SIG-M5 (cell line): ENCODE results near the gene TCP1.
"Not testable (repeated sequence)": the region's sequence is repeated elsewhere in the genome, so short reads cannot be mapped to it uniquely, and the experiment has no call there.

ENCODE experiments used
- DNase-seq: peaks from one replicate; lab custom pipeline; 2025; lab: John Stamatoyannopoulos, UW

The TCP1 gene

DNA sequence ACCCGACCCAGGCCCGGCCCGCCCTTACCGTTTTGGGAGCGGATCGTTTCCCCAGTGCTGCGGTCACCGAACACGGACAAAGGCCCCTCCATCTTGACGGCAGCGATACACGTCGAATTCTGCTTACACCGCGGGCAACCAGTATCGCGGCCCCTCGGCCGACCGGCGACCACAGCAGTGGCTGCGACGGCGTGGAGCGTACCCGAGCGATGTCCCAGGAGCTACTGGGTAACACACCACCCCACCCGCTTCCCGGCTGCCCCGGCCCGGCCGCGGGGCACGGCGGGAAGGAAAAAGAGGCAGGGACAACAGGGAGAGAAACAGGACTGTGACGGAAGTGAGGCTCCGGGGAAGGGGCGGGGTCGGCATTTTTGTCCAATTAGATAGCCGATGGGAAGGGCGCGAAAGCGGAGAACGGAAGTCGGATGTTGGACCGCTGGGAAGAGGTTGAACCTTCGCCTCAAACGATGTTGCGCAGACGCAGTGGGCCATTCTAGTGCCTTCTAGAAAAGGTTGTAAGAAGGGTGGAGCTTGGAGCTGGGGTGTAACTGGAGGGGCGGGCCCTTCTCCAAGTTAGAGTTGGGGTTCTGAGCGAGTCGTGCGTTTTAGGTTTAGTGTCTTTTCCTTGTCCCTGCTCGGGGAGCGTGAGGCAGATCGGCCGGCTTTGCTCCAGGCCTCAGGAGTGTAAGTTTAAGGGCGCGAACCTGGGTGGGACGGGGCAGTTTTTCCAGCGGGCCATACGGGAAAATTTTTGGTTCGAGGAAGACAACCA is at the start of gene TCP1:
Gene TCP1 (minus strand): TSS at position 226 of the 772 bp plus-strand sequence. CDS start 134 bp downstream, at position 92.
- DNase-seq: peak; percentile 95

DNA sequence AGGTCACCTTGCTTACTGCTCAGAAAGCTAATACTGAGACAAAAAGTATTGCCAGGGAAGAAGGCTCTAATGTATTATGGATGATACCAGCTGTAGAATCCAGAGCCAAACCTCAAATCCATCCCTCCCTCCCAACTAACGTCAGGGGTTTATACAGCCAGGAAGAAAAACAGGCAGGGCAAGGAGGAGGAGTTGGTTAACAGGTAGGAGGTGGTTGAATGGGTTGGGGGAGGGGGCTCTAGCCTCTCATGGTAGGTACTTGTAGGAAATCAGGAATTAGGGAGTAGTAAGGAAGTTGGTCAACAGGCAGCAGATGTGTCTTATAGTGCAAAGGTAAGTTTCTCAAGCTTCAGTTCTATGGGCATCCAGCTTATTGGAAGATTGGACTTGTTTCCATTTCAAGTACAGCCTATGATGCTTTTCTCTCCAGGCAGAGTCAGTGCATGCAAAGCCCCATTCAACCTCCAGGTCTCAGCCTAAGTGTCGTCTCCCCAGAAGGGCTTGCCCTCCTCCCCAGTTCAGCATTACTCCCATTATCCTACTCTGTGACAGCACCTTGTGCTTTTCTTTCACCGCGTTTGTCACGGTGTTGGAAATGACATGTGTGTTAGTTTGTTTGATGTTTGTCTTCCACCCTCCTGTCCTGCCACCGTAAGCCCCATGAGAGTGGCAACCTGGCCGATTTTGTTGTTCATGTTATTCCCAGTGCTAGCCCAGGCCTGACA is 48.8 kb upstream of the TCP1 start:
- DNase-seq: no peak

DNA sequence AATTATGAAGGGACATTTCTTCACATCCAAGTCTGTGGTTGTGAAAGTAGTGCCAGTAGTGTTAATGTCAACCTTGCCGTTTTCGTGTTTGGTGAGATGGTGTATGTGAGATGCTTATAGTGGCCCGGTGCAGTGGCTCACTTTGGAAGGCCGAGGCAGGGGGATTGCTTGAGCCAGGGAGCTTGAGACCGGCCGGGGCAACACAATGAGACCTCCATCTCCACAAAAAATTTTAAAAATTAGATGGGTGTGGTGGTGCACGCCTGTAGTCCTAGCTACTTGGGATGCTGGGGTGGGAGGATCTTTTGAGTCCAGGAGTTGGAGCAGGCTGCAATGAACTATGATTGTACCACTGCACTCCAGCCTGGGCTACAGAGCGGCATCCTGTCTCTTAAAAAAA is 48.1 kb upstream of the TCP1 start:
- no peak for DNase-seq

DNA sequence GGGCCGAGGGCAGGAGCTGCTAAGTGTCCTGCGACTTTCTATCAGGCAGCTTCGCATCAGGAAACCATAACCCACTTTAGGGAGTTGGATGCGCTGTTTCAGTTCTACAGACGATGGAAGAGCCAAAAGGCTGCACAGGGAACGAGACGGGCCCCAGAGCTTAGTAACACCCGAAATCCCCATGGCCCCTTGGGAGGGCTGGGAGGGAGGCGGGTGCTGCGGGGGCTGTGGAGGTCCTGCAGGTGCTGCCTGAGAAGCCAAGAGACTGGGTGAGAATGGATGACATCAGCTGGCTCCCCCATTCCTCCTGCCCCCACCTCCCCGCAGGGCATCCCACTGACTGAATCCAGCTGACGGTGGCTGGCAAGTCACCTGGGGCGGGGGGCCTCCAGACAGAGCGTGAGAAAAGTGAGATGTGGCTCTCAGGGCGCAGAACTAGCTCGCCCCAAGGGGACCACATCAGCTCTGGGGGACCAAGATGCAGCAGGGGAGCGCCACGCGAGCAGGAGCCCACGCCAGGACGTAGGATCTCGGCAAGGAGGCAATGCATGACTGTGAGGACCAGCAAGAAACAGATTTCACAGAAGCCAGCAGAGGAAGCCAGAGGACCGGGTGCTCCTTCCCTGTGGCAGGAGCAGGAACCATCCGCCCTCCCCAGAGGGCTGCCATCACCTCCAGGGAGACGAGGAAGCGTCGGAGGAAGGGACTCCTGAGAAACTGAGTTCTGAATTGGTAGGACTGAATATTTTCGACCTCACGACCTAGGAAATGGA is 47.5 kb upstream of the TCP1 start:
- DNase-seq: no peak

DNA sequence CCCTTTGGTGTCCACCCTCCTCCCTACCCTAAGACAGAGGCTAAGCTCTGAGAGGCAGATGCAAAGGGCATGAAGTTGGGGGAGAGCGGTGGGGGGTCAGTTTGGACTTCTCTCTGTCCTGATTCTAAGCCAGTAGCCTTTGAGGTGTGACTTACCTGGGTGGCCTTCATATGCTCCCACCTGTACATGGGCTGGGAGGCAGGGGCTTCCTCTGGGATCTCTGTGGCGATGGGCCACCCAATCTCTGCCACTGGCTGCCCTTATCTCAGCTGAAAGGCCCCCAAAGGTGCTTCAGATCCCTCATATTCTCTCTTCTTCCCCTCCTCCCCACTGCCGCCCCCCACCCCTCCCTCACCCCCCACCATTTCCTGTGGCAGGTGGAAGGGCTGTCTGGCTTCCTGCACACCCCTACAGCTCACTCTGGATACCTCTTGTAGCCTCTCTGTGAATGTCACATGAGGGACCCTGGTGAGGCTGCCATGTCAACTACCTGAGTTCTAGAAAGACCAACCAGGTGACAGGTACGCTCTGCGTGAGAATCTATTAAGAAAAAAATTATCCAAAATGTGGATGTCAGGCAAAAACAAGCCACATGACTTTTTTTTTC is 44.7 kb upstream of the TCP1 start:
- no peak for DNase-seq

DNA sequence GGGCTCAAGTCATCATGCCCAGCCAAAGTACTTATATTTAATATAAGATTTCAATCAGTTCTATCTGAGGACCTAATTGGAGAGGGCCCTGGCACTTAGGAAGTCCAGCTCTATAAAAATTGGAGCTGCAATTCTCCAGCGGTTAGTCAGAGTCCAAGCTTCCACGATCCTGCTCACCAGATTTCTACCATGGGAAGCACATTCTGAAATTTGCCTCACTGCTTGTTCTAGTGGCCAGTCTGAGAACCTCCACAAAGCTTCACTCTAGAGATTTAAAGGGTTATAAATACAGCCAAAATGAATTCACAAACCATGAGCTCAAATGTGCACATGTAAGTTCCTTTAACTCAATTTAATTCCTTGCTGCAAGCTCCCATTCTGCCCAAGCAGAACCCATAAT is 44.2 kb upstream of the TCP1 start:
- no peak for DNase-seq

DNA sequence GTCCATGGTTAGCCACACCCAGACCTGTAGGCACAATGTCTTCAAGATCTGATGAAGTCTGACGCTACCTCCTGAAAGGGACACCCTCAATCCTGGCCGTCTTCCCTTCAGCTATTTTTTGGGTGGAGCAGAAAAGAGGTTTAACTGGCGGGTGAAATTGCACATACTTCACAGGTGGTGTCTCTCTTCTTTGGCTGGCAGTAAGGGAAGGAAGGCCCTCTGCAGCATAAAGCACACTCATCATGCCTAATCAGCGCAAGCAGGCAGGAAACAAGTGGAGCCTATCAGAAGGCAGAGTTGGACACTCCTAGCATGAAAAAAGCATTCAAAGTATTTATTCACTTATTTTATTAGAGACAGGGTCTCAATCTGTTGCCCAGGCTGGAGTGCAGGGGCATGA is 43.5 kb upstream of the TCP1 start:
- DNase-seq: no peak

DNA sequence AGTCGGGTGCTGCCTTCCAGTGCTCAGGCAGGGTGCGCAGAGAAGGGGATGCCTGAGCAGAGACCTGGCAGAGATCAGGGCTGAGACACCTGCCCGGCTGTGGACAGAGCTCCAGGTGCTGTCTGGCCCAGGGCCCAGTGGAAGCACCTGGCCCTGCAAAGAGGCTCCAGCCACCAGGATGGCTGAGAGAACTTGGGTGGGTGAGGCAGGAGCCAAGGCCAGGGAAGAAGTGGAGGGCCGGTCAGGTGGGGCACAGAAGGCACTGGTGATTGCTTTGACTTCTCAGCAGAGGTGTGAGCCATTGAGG is 41.9 kb upstream of the TCP1 start:
- no peak for DNase-seq

DNA sequence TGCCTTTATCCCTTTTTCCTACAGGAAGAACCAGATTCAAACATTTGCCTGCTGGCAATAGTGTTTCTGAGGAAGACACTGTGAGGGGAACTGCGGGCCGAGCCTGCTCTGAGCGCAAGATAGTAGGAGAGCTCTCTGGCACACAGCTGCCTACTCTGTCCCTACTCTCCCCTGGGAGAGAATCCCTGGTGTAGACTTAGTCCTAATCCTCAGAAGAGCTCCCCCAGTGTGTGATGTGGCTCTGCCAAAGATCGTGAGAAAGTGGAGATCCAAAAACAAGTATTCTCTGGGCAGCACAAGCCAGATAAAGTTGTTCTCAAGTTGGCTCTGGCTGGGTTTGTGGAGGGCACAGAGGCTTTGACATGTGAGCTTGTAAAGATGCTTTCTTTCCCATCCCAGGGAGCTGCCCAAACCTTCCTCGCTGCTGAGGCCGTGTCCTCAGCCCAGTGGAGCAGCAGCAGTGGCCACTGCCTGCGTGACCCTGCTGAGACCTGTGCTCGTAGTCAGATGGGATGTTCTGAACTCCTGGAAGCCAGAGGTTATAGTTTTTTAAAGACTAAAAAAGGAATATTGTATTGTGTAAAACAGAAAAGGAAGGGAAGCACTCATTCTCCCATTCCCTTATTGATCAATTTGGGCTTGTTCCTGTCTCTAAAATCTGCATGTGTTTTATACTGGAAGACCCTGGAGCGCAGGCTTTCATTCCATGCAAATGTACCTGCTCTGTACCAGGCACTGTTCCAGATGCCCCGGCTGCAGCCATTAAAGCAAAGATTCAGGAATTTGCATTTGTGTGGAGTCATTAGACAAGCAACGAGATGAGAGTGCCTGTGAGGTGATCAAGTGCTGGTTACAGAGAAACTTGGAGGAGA is 41.3 kb upstream of the TCP1 start:
- DNase-seq: no peak

DNA sequence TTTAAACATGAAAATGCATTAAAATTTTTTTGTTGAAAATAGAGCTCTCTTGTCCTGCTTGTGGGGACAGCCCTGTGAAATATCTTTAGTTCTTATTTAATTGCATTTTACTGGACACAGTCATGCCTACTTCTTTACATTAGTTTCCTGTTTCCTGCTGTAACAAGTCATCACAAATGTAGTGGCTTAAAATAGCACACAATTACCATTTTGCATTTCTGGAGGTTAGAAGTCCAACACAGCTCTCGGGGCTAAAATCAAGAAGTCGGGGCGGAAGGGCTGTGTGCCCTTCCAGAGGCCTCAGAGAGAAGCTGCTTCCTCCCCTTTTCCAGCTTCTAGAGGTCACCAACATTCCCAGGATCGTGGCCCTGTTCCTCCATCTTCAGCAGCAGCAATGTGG is 40.1 kb upstream of the TCP1 start:
- DNase-seq: peak; percentile 45

DNA sequence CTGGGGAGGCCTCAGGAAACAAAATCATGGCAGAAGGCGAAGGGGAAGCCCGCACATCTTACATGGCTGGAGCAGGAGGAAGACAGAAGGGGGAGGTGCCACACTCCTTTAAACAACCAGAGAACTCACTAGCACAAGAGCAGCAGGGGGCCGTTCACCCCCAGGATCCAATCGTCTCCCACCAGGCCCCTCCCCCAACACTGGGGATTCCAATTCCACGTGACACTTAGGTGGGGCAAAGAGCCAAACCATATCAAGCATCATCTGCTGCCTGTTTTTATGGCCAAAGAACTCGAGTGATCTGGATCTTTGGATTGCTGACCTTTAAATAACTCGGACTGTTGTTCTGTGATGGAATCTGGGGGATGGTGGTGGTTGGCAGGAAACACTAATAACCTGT is 38.7 kb upstream of the TCP1 start:
- no peak for DNase-seq

DNA sequence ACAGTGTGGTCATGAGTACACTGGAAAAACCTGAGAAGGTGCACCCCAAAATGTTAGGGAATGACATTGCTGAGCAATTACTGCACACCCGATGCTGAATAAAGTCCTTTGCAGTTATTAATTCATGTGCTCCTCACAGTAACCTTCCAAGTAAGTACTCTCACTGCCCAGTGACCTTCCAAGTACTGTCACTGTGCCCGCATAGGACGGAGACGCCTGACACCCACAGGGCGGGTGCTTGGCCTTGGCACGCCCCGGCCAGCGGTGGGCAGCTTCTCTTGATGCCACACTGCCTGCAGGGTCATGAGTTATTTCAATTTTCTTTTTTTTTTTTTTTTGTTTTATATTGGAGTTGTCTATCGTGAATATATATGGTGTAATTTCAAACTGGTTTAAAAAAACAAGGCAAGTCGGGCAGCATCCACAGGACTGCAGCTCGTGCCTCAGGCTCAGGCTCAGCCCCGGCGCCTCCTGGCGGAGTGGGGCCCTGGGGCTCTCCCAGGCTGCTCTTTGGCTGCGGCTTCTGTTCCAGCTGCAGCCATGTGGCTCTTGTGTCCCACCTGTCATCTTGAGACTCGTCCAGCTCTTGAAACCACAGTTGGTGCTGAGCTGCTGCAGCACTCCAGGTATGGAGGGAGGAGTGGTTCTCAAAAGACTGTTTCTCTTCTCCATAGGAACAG is 37.7 kb upstream of the TCP1 start:
- DNase-seq: no peak

DNA sequence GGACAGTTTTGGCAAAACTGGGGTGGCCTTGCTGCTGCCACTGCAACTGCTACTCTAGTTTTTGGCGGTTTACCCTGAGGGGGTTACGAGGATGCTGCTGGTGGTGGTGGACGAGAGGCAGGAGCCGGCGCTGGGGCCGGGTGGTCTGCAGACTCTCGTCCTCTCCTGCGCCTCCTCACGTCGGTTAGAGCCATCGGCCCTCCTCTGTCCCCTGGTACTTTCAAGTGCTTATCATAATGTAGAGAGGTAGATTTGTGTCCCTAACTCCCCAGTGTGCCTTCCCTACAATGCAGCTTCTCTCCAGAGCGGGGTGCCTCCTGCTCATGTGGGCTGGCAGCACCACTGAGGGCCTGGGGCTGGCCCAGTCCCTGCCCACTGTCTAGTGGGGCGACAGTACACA is 36.6 kb upstream of the TCP1 start:
- no peak for DNase-seq

DNA sequence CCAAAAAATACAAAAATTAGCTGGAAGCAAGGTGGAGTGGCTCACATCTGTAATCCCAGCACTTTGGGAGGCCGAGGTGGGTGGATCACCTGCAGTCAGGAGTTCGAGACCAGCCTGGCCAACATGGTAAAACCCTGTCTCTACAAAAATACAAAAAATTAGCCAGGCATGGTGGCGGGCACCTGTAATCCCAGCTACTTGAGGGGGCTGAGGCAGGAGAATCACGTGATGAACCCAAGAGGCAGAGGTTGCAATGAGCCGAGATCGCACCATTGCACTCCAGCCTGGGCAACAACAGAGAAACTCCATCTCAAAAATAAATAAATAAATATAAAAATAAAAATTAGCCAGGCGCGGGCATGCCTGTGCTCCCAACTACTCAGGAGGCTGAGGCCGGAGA is 35.3 kb upstream of the TCP1 start:
- not testable (repeated sequence) for DNase-seq

DNA sequence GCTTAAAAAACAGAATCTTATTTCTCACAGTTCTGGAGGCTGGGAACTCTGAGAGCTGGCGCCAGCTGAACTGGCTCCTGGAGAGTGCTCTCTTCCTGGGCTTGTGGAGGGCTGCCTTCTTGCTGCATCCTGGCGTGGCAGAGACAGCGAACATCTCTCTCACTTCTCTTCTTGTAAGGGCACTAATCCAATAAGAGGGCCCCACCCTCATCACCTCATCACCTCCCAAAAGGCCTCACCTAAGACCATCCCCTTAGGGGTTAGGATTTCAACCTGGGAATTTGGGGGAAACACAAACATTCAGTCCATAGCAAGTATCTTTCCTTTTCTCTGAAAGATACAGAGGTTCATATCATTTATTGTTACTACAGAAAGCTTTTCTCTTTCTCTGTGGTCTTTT is 34.6 kb upstream of the TCP1 start:
- no peak for DNase-seq

DNA sequence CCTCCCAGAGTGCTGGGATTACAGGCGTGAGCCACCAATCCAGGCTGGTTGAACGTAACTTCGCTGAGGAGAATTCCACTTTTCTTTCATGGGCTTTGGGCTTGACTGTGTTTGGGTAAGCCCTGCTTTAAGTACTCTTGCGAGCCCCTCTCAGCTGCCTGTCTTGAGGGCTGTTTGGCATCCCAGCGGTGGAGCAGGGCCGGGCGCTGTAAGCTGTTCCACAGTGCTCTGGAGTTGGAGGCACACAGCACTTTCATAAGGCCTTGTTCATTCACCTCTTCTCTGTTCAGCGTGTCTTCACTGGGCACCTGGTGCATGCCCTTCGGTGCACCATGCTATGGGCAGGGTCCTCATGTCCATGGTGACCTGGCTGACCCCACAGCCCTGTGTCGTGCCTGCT is 32.3 kb upstream of the TCP1 start:
- no peak for DNase-seq

DNA sequence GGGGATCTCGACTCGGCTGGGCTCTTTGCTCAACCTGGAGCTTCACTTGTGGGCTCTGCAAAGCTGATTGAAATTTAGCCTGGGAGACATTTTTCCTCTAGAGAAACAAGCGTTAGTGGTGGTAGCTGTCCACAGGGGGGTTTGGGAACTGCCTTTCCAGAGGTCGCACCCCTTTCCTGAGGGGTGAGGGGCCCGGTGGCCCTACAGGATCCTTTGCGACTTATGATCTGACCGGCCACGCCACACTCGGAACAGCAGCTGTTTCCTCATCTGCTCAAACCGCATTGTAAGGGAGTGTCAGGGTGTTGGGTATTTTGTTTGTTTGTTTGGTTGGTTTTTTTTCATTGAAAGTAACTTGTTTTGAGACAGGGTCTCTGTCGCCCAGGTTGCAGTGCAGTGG is 31.7 kb upstream of the TCP1 start:
- no peak for DNase-seq

DNA sequence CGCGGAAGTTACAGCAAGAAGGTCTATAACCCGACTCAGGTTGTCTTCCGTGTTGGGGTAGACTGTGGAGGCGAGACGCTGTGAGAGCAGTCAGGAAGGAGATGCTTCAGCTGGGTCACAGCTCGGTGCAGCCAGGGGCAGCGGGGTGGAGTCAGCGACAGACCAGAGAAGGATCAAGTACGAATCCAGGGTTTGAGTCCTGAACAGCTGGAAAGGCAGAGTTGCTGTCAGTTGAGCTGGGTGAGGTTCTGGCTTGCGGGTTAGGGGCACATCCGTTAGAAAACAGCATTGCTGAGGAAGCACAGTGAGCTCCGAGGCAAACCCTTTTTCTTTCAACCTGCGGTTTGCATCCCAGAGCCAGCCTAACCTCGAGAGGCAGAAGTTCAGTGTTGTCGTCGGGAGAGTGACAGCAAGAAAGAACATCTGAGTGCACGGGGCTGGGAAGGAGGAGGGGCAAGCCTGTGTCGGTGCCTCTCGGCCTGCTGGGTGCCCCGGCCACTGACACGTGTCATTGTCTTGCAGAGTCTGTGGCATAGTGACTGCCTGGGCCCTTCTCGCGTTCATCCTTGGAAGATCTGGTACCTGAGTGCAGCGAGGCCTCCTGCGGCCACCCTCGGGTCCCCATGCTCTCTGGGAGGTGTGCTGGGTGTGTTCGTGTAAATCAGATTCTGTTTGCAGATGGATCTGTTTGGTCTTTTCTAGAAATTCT is 30.7 kb upstream of the TCP1 start:
- peak; percentile 69 for DNase-seq

DNA sequence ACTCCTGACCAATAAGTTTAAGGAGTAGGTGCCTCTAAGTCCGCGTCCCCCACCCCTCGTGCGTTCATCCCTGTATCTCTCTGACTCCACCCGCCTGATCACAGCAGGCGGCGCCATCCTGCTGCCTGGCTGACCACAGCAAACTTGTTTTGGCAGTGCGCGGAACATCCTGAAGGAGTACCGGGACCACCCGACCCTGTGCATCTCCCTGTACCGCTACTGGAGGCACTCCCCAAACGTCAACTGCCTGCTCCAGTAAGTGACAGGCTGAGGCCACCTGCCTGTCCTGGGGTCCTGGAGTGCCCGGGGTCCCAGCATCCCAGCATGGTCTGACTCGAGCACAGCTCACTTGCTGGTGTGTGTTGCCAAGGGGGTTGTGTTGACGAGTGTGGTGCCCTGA is 29.7 kb upstream of the TCP1 start:
- DNase-seq: no peak

DNA sequence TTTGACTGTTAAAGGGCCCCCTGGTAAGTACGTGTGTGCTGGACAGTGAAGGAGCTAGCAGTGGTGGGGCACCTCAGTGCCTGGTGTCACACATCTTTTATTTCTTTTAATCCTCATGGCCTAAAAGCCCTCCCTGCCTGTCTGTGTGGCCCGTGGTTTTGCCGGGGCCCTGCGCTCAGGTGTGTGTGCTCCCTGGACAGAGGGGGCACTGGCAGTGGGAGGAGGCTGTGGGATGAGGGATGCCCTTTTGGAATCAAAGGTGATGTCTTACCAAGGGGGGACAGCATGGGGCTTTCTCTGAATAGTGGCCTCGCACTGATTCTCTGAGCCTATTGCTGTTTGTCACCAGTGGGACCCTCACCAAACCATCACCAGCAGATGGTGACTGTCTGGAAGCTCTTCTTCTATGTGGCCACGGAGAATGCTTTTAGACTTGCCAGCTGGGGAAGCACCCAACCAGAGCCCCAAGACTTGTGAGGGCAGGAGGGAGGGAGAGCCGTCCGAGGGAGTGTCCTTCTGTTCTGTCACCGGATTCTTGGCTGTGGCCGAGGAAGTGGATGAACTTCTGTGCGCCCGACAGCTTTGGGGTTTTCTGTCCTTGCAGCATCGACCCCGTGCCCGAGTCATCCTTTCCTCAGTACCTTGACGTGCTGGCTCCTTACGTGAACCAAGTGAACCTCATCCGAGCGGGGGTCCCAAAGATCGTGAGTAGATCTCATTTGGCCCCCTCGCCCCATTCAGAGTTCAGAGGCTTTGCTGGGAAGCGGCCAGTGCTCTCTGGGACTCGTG is 28.7 kb upstream of the TCP1 start:
- no peak for DNase-seq
